Large intestine (tissue), 1 donor: ENCODE measurements around the gene SHLD1. TPM values are rescaled to one million over a fixed set of nuclear protein-coding genes. Genes with fewer than 3 reads are reported as not detected.

Experiments
- polyA plus RNA-seq: library from polyadenylated mRNA; unstranded; fragments of 120-200 nt; gene quantifications from one replicate; pipeline ENCODE4 v1.2.1, GENCODE V29; 2013

The SHLD1 gene
- polyA plus RNA-seq, 1 donor = 14.6 TPM

Other genes starting within 250 kb of the SHLD1 start
- 23.0 TPM for gene GPCPD1, start 139.4 kb upstream of the SHLD1 start, polyA plus RNA-seq
- 41.5 TPM for gene CHGB, start 161.1 kb downstream of the SHLD1 start, polyA plus RNA-seq
- 10.6 TPM for gene TRMT6, start 200.1 kb downstream of the SHLD1 start, polyA plus RNA-seq
- gene MCM8, start 200.3 kb downstream of the SHLD1 start, polyA plus RNA-seq = 13.1 TPM